Nephron (organoid): ENCODE results near the gene PAFAH1B1.
"Not testable (repeated sequence)": the region's sequence is repeated elsewhere in the genome, so short reads cannot be mapped to it uniquely, and the experiment has no call there.

Experiments used
- H3K27ac Mint-ChIP-seq, 3 experiments: 2 replicates each; pipeline ENCODE4 v1.8.0; 2020; ENCODE audit warnings: mixed read lengths in 3 of 3, mild to moderate bottlenecking in 2 of 3, moderate library complexity in 1 of 3
- H3K27me3 Mint-ChIP-seq: 2 replicates; pipeline ENCODE4 v1.8.0; 2021; ENCODE audit warnings: low read depth, mild to moderate bottlenecking, moderate library complexity, mixed read lengths
- H3K36me3 Mint-ChIP-seq: 2 replicates; pipeline ENCODE4 v1.8.0; 2020; ENCODE audit warnings: low read depth, mixed read lengths
- H3K4me1 Mint-ChIP-seq: 2 replicates; pipeline ENCODE4 v1.8.0; 2020; ENCODE audit warnings: mixed read lengths
- H3K4me3 Mint-ChIP-seq, 3 experiments: 2 replicates each; pipeline ENCODE4 v1.8.0; 2020; ENCODE audit warnings: mild to moderate bottlenecking in 3 of 3, mixed read lengths in 3 of 3, moderate library complexity in 2 of 3
- H3K9me3 Mint-ChIP-seq: 2 replicates; pipeline ENCODE4 v1.8.0; 2020; ENCODE audit warnings: mixed read lengths
- TF ChIP-seq, protein P1 (sequence below), 3 experiments: fragments of 200-600 bp; sonication (generic); IDR thresholded peaks; one replicate each; pipeline ENCODE4 v1.5.0; 2021; ENCODE audit warnings: antibody characterized with exemption in 3 of 3; ENCODE audit not compliant: unreplicated experiment in 3 of 3

The PAFAH1B1 gene

DNA sequence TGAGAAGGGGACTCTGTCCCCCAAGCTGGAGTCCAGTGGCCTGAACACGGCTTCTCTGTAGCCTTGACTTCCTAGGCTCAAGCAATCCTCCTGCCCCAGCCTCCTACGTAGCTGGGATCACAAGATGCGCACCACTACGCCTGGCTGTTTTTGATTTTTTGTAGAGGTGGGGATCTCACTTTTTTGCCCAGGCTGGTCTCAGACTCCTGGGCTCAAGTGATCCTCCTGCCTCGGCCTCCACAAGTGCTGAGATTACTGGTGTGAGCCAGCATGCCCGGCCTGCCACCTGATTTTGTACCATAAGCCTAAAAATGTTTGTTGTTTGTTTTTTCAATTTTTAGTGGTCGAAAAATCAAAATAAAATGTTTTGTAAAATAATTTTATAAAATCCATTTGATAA, 19.2 kb downstream of the PAFAH1B1 start:
- TF ChIP-seq, protein P1, sequence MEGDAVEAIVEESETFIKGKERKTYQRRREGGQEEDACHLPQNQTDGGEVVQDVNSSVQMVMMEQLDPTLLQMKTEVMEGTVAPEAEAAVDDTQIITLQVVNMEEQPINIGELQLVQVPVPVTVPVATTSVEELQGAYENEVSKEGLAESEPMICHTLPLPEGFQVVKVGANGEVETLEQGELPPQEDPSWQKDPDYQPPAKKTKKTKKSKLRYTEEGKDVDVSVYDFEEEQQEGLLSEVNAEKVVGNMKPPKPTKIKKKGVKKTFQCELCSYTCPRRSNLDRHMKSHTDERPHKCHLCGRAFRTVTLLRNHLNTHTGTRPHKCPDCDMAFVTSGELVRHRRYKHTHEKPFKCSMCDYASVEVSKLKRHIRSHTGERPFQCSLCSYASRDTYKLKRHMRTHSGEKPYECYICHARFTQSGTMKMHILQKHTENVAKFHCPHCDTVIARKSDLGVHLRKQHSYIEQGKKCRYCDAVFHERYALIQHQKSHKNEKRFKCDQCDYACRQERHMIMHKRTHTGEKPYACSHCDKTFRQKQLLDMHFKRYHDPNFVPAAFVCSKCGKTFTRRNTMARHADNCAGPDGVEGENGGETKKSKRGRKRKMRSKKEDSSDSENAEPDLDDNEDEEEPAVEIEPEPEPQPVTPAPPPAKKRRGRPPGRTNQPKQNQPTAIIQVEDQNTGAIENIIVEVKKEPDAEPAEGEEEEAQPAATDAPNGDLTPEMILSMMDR (IDR thresholded peaks at IDR 0.05; ENCODE audit: unreplicated experiment in 3 of 3) = no peak
- Mint-ChIP-seq H3K4me3 (no peak overlapping the region), H3K36me3 (peaks cover 19% of the 10 kb centered on the region), H3K9me3 (no peaks in the 10 kb centered on the region), H3K27ac (no peak overlapping the region), H3K4me1 (peaks cover 23% of the 10 kb centered on the region), H3K27me3 (no peaks in the 10 kb centered on the region)

DNA sequence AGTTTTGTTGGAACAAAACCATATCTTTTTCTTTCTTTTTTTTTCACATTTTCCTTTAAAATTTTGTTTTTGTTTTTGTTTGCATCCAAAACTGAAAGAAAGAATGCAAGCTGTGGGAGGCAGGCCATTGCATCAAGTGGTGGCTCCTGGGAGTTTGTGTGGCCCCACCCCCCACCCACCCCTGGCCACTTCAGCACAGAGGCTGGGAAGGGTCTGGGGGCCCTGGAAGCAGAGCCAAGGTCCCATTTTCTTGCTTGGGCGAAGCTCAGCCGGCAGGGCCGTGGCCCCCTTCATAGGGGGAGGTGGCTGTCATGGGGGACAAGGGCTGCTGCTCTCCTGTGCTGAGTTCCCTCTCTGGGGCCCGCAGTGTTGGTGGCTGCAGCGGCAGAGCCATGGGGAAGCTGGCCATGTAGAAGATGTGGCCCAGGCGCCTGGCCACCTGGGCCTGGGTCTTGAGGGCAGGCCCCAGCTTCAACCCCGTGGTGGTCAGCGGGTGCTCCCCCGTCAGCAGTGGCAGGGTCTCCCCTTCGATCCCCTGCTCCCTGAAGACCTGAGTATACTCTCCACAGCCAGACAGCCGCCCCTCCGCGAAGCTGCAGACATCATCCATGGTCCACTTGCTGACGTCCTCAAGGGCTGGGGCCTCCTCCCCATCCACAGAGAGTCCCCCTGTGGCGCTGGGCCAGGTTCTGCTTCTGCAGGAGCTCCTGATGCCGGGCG, 19.8 kb downstream of the PAFAH1B1 start:
- no peaks in the 10 kb centered on the region for H3K9me3 Mint-ChIP-seq
- TF ChIP-seq, protein P1 (IDR thresholded peaks at IDR 0.05; ENCODE audit: unreplicated experiment in 3 of 3) = no peak
- H3K27ac Mint-ChIP-seq = no peak overlapping the region
- H3K27me3 Mint-ChIP-seq = no peaks in the 10 kb centered on the region
- H3K4me3 Mint-ChIP-seq = no peak overlapping the region
- peaks cover 20% of the 10 kb centered on the region for H3K36me3 Mint-ChIP-seq
- peaks cover 23% of the 10 kb centered on the region for H3K4me1 Mint-ChIP-seq

DNA sequence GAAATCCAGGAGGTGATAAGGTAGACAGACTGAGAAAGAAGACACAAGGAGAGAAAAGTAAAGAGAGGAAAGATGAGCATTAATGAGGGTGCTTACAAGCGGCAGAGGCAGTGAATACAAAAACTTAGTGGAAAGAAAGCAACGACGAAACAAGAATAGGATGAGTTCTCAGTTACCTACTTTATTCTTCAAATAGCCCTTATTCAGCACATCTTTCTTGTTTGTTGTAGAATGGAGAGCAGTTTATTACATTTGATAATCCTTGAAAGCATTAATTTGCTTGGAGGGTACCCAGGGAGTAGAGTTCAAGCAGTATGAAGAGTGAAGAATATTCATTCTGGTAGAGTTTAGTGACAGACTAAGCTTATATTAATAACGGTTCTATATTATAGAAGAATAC, 22.4 kb downstream of the PAFAH1B1 start:
- TF ChIP-seq, protein P1 (IDR thresholded peaks at IDR 0.05; ENCODE audit: unreplicated experiment in 3 of 3) = no peak
- no peaks in the 10 kb centered on the region for H3K27me3 Mint-ChIP-seq
- H3K36me3 Mint-ChIP-seq = peaks cover 21% of the 10 kb centered on the region
- no peak overlapping the region for H3K4me3 Mint-ChIP-seq
- peaks cover 5% of the 10 kb centered on the region for H3K4me1 Mint-ChIP-seq
- H3K9me3 Mint-ChIP-seq = no peaks in the 10 kb centered on the region
- no peak overlapping the region for H3K27ac Mint-ChIP-seq

DNA sequence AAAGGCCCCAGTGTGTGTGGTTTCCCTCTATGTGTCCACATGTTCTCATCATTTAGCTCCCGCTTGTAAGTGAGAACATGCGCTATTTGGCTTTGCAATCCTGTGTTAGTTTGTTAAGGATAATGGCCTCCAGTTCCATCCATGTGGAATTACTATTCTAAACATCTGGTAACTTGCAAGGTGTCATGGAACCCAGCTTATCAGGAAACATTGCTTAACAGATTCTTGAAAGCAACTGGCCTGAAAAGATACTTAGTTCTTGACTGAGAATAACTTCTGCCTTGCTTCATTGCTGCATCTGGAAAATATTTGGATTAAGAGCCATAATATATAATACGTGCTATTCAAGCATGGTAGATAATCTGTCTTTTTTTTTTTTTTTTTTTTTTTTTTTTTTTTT, 27.8 kb downstream of the PAFAH1B1 start:
- TF ChIP-seq, protein P1 (IDR thresholded peaks at IDR 0.05; ENCODE audit: unreplicated experiment in 3 of 3) = no peak
- Mint-ChIP-seq H3K27me3 (no peaks in the 10 kb centered on the region), H3K36me3 (peaks cover 54% of the 10 kb centered on the region), H3K9me3 (peaks cover 6% of the 10 kb centered on the region), H3K4me3 (no peak overlapping the region), H3K4me1 (peaks cover 4% of the 10 kb centered on the region), H3K27ac (no peak overlapping the region)

DNA sequence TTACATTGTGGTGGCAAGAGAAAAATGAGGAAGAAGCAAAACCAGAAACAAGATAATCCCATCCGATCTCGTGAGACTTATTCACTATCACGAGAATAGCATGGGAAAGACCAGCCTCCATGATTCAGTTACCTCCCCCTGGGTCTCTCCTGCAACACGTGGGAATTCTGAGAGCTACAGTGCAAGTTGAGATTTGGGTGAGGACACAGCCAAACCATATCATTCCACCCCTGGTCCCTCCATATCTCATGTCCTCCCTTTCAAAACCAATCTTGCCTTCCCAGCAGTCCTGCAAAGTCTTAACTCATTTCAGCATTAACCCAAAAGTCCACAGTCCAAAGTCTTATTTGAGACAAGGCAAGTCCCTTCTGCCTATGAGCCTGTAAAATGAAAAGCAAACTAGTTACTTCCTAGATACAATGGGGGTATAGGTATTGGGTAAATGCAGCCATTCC, 28.5 kb downstream of the PAFAH1B1 start:
- not testable (repeated sequence) for H3K9me3 Mint-ChIP-seq, H3K27me3 Mint-ChIP-seq, H3K4me1 Mint-ChIP-seq, H3K4me3 Mint-ChIP-seq, H3K27ac Mint-ChIP-seq
- peaks cover 54% of the 10 kb centered on the region for H3K36me3 Mint-ChIP-seq

DNA sequence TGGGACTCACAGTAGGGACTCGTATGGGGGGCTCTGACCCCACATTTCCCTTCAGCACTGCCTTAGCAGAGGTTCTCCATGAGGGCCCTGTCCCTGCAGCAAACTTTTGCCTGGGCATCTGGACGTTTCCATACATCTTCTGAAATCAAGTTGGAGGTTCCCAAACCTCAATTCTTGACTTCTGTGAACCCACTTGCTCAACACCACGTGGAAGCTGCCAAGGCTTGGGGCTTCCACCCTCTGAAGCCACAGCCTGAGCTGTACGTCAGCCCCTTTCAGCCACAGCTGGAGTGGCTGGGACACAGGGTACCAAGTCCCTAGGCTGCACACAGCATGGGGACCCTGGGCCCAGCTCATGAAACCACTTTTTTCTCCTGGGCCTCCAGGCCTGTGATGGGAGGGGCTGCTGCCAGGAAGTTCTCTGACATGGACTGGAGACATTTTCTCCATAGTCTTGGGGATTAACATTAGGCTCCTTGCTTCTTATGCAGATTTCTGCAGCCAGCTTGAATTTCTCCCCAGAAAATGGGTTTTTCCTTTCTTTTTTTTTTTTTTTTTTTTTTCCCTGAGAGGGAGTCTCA, 29.4 kb downstream of the PAFAH1B1 start:
- not testable (repeated sequence) for H3K27ac Mint-ChIP-seq, H3K27me3 Mint-ChIP-seq, H3K4me1 Mint-ChIP-seq, H3K4me3 Mint-ChIP-seq
- peaks cover 56% of the 10 kb centered on the region for H3K36me3 Mint-ChIP-seq
- H3K9me3 Mint-ChIP-seq = peaks cover 18% of the 10 kb centered on the region

DNA sequence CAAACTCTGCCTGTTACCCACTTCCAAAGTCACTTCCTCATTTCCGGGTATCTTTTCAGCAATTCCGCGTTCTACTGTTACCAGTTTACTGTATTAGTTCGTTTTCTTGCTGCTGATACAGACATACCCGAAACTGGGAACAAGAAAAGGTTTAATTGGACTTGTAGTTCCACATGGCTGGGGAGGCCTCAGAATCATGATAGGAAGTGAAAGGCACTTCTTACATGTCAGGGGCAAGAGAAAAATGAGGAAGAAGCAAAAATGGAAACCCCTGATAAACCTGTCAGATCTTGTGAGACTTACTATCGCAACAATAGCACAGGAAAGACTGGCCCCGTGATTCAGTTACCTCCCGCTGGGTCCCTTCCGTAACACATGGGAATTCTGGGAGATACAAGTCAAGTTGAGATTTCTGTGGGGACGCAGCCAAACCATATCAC, 30.9 kb downstream of the PAFAH1B1 start:
- no peak overlapping the region for H3K4me3 Mint-ChIP-seq
- H3K27me3 Mint-ChIP-seq = no peaks in the 10 kb centered on the region
- TF ChIP-seq, protein P1 (IDR thresholded peaks at IDR 0.05; ENCODE audit: unreplicated experiment in 3 of 3) = no peak
- peaks cover 66% of the 10 kb centered on the region for H3K36me3 Mint-ChIP-seq
- no peak overlapping the region for H3K27ac Mint-ChIP-seq
- peaks cover 4% of the 10 kb centered on the region for H3K4me1 Mint-ChIP-seq
- H3K9me3 Mint-ChIP-seq = peaks cover 31% of the 10 kb centered on the region

DNA sequence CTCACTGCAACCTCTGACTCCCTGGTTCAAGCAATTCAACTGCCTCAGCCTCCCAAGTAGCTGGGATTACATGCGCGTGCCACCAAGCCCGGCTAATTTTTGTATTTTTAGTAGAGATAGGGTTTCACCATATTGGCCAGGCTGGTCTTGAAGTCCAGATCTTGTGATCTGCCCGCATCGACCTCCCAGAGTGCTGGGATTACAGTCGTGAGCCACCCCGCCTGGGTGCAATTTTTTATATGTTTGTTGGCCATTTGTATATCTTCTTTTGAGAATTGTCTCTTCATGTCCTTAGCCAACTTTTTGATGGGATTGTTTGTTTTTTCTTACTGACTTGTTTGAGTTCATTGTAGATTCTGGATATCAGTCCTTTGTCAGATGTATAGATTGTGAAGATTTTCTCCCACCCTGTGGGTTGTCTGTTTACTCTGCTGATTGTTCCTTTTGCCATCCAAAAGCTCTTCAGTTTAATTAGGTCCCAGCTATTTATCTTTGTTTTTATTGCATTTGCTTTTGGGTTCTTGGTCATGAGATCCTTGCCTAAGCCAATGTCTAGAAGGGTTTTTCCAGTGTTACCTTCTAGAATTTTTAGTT, 33.3 kb downstream of the PAFAH1B1 start:
- Mint-ChIP-seq H3K4me1 (peaks cover 25% of the 10 kb centered on the region), H3K36me3 (peaks cover 74% of the 10 kb centered on the region), H3K9me3 (peaks cover 37% of the 10 kb centered on the region)
- H3K27ac Mint-ChIP-seq, H3K27me3 Mint-ChIP-seq, H3K4me3 Mint-ChIP-seq: not testable (repeated sequence)

DNA sequence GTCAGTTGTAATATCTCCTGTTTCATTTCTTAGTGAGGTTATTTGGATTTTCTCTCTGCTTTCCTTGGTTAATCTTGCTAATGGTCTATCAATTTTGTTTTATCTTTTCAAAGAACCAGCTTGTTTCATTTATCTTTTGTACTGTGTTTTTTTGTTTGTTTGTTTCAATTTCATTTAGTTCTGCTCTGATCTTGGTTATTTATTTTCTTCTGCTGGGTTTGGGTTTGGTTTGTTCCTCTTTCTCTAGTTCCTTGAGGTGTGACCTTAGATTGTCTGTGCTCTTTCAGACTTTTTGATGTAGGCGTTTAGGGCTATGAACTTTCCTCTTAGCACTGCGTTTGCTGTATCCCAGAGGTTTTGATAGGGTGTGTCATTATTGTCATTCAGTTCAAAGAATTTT, 35.5 kb downstream of the PAFAH1B1 start:
- Mint-ChIP-seq H3K4me1 (peaks cover 33% of the 10 kb centered on the region), H3K36me3 (peaks cover 59% of the 10 kb centered on the region), H3K9me3 (peaks cover 32% of the 10 kb centered on the region)
- not testable (repeated sequence) for H3K27me3 Mint-ChIP-seq, H3K4me3 Mint-ChIP-seq, H3K27ac Mint-ChIP-seq
